ENCODE data around the gene PTTG2.

DNA sequence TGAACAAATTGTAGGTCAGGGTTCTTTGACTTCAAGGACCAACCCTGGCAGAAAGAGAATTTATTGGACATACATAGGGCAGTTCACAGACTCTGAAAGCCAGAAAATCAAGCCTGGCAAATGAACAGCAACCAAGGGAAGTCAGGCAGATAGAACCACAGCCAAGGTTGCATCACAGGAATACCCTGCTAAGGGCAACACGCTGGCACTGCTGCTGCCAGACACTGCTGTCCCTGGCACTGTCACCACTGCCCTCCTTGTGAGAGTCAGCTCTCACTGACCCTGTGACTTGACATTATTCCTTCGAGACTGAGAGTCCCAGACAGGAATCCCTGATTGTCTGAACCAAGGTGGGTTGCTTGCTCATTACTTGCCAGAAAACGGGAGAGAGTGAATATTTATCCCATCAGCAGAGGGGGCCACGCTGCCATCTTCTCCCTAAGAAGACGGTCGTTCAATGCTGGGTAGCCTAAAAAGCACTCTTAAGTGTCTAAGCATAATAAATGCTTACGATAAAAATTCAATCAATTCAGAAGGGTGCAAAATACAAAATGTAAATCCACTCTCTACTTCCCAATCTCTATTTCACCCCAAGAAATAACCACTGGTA lies 23.2 kb upstream of the PTTG2 start:
- TF ChIP-seq, protein P1, sequence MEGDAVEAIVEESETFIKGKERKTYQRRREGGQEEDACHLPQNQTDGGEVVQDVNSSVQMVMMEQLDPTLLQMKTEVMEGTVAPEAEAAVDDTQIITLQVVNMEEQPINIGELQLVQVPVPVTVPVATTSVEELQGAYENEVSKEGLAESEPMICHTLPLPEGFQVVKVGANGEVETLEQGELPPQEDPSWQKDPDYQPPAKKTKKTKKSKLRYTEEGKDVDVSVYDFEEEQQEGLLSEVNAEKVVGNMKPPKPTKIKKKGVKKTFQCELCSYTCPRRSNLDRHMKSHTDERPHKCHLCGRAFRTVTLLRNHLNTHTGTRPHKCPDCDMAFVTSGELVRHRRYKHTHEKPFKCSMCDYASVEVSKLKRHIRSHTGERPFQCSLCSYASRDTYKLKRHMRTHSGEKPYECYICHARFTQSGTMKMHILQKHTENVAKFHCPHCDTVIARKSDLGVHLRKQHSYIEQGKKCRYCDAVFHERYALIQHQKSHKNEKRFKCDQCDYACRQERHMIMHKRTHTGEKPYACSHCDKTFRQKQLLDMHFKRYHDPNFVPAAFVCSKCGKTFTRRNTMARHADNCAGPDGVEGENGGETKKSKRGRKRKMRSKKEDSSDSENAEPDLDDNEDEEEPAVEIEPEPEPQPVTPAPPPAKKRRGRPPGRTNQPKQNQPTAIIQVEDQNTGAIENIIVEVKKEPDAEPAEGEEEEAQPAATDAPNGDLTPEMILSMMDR (IDR thresholded peaks at IDR 0.05): no peak
- no peak for TF ChIP-seq POLR2A (IDR thresholded peaks at IDR 0.05)
